PC-9 (cell line): Measurements from ENCODE around the gene ATG4B.

ENCODE experiments used
- EZH2 ChIP-seq: fragments of 200-600 bp; sonication (generic); IDR thresholded peaks from 2 replicates; pipeline ENCODE4 v1.8.0; 2017; ENCODE audit warnings: antibody characterized with exemption, low read depth
- TF ChIP-seq, protein P1 (sequence below): fragments of 200-600 bp; sonication (generic); conservative IDR thresholded peaks from 2 replicates; pipeline ENCODE4 v1.6.1; 2017; ENCODE audit warnings: mixed run types, antibody characterized with exemption, mild to moderate bottlenecking, moderate library complexity

DNA sequence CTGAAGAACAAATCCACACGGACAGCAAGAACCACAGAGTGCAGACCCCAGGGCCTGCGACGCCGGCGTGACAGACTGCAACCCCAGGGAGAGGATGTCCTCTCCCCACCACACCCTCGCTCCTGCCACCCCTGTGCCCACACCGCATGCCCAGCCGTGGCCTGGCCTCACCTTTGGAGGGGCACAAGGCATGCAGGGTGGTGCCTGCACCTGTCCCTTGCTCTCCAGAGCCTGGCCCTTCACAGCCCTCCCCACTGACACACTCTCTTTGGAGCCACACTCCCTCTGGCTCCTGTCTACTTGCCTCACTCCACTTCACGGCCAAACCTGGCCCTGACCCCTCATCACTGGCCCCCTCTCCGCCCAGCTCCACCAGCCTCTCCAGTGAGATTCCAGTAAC, 9.8 kb upstream of the ATG4B start:
- TF ChIP-seq EZH2: no peak
- TF ChIP-seq, protein P1, sequence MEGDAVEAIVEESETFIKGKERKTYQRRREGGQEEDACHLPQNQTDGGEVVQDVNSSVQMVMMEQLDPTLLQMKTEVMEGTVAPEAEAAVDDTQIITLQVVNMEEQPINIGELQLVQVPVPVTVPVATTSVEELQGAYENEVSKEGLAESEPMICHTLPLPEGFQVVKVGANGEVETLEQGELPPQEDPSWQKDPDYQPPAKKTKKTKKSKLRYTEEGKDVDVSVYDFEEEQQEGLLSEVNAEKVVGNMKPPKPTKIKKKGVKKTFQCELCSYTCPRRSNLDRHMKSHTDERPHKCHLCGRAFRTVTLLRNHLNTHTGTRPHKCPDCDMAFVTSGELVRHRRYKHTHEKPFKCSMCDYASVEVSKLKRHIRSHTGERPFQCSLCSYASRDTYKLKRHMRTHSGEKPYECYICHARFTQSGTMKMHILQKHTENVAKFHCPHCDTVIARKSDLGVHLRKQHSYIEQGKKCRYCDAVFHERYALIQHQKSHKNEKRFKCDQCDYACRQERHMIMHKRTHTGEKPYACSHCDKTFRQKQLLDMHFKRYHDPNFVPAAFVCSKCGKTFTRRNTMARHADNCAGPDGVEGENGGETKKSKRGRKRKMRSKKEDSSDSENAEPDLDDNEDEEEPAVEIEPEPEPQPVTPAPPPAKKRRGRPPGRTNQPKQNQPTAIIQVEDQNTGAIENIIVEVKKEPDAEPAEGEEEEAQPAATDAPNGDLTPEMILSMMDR: no peak
